C4-2B (cell line): ENCODE data around the gene NPLOC4.

Experiments
- ZFX ChIP-seq: fragments of 450-650 bp; IDR thresholded peaks from 2 replicates; pipeline ENCODE4 v1.6.1; 2017
- TF ChIP-seq, protein P1 (sequence below): fragments of 450-650 bp; conservative IDR thresholded peaks from 2 replicates; pipeline ENCODE4 v1.5.1; 2017; ENCODE audit warnings: mild to moderate bottlenecking

DNA sequence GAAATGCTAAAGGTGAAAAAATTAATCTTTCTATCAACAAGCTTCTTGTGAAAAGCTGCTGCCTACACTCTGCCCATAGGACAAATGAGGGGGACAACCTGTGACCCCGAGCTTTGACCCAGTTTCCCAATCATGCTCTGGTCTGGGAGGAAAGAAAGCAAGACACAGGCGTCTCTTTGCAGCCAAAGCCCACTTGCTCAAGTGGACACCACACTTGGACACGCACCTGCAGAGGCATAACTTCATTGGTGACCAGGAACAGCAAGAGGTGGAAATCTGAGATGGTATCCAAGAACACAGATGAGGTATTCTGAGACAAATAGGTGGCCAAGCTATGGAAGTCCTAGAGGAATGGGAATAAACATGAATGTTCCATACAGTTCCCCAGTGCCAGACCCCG, 69.7 kb downstream of the NPLOC4 start:
- TF ChIP-seq, protein P1, sequence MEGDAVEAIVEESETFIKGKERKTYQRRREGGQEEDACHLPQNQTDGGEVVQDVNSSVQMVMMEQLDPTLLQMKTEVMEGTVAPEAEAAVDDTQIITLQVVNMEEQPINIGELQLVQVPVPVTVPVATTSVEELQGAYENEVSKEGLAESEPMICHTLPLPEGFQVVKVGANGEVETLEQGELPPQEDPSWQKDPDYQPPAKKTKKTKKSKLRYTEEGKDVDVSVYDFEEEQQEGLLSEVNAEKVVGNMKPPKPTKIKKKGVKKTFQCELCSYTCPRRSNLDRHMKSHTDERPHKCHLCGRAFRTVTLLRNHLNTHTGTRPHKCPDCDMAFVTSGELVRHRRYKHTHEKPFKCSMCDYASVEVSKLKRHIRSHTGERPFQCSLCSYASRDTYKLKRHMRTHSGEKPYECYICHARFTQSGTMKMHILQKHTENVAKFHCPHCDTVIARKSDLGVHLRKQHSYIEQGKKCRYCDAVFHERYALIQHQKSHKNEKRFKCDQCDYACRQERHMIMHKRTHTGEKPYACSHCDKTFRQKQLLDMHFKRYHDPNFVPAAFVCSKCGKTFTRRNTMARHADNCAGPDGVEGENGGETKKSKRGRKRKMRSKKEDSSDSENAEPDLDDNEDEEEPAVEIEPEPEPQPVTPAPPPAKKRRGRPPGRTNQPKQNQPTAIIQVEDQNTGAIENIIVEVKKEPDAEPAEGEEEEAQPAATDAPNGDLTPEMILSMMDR = no peak
- no peak for TF ChIP-seq ZFX
